ENCODE measurements around the gene SLC16A13. TPM values are rescaled to one million over a fixed set of nuclear protein-coding genes. Genes with fewer than 3 reads are reported as not detected.

Gene SLC16A13
- total and polyA plus RNA-seq, 10 of the 15 experiments (the other 5 are each of a cell fraction or from before 2014, with no cell fraction given) = 0.34 to 12.1 (median 3.3) TPM

GRCh38 chr17:7043497-7044198 is 7.8 kb downstream of the SLC16A13 start, which contains the start of gene SLC16A11 (continued):
- TF ChIP-seq, protein P1, sequence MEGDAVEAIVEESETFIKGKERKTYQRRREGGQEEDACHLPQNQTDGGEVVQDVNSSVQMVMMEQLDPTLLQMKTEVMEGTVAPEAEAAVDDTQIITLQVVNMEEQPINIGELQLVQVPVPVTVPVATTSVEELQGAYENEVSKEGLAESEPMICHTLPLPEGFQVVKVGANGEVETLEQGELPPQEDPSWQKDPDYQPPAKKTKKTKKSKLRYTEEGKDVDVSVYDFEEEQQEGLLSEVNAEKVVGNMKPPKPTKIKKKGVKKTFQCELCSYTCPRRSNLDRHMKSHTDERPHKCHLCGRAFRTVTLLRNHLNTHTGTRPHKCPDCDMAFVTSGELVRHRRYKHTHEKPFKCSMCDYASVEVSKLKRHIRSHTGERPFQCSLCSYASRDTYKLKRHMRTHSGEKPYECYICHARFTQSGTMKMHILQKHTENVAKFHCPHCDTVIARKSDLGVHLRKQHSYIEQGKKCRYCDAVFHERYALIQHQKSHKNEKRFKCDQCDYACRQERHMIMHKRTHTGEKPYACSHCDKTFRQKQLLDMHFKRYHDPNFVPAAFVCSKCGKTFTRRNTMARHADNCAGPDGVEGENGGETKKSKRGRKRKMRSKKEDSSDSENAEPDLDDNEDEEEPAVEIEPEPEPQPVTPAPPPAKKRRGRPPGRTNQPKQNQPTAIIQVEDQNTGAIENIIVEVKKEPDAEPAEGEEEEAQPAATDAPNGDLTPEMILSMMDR (IDR thresholded peaks at IDR 0.05 in 2 of 3, conservative IDR thresholded peaks at IDR 0.05 in 1 of 3; ENCODE audit: control insufficient read depth in 2 of 3, extremely low read depth in 1 of 3, insufficient read depth in 1 of 3, low read depth in 3 of 3, low read length in 3 of 3) = no peak
- TF ChIP-seq, protein P2, sequence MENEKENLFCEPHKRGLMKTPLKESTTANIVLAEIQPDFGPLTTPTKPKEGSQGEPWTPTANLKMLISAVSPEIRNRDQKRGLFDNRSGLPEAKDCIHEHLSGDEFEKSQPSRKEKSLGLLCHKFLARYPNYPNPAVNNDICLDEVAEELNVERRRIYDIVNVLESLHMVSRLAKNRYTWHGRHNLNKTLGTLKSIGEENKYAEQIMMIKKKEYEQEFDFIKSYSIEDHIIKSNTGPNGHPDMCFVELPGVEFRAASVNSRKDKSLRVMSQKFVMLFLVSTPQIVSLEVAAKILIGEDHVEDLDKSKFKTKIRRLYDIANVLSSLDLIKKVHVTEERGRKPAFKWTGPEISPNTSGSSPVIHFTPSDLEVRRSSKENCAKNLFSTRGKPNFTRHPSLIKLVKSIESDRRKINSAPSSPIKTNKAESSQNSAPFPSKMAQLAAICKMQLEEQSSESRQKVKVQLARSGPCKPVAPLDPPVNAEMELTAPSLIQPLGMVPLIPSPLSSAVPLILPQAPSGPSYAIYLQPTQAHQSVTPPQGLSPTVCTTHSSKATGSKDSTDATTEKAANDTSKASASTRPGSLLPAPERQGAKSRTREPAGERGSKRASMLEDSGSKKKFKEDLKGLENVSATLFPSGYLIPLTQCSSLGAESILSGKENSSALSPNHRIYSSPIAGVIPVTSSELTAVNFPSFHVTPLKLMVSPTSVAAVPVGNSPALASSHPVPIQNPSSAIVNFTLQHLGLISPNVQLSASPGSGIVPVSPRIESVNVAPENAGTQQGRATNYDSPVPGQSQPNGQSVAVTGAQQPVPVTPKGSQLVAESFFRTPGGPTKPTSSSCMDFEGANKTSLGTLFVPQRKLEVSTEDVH (IDR thresholded peaks at IDR 0.05; ENCODE audit: low read depth, partially characterized antibody) = no peak
- TF ChIP-seq EP300 (IDR thresholded peaks at IDR 0.05; ENCODE audit: borderline replicate concordance in 1 of 2, control insufficient read depth in 1 of 2, low read depth in 2 of 2, low read length in 2 of 2) (peak in 1 of 2 experiments; percentile 19; a peak in 1 of 4 replicates), EGR1 (IDR thresholded peaks at IDR 0.05; ENCODE audit: borderline replicate concordance in 1 of 2, low read depth in 2 of 2, low read length in 2 of 2) (0 out of 3 replicates have a peak, but pooled peaks of 1 of the 2 experiments have one; percentile 58), RCOR1 (conservative IDR thresholded peaks at IDR 0.05; ENCODE audit: low read depth, low read length) (no peak), E4F1 (IDR thresholded peaks at IDR 0.05; ENCODE audit: borderline replicate concordance, partially characterized antibody) (no peak), STAT3 (IDR thresholded peaks at IDR 0.05; ENCODE audit: low read depth, low read length) (no peak), SPI1 (IDR thresholded peaks at IDR 0.05; ENCODE audit: borderline replicate concordance, insufficient read depth, low read depth, low read length) (no peak), IKZF2 (IDR thresholded peaks at IDR 0.05) (no peak), TCF12 (IDR thresholded peaks at IDR 0.05; ENCODE audit: low read depth, low read length) (peak; percentile 67; the same call in 1 of the 2 replicates), POLR2AphosphoS5 (IDR thresholded peaks at IDR 0.05; ENCODE audit: low read length) (no peak), CREB1 (IDR thresholded peaks at IDR 0.05; ENCODE audit: low read depth) (no peak), HDAC6 (IDR thresholded peaks at IDR 0.05; ENCODE audit: unreplicated experiment) (no peak), YY1 (IDR thresholded peaks at IDR 0.05; ENCODE audit: low read depth, low read length) (no peak), RB1 (IDR thresholded peaks at IDR 0.05; ENCODE audit: borderline replicate concordance) (peak; percentile 31; the same call in 1 of the 2 replicates), IRF4 (IDR thresholded peaks at IDR 0.05; ENCODE audit: low read depth, low read length) (no peak), CREM (IDR thresholded peaks at IDR 0.05; ENCODE audit: low read depth) (peak; percentile 41; the same call in 1 of the 2 replicates), CBFB (IDR thresholded peaks at IDR 0.05; ENCODE audit: low read depth) (no peak), EZH2 (IDR thresholded peaks at IDR 0.05; ENCODE audit: borderline replicate concordance, control insufficient read depth, low read depth, low read length) (no peak)

Data from GM12878 (cell line).